ENCODE measurements around the gene PHTF1.

Gene PHTF1

GRCh38 chr1:113659556-113659955 is 99.7 kb downstream of the PHTF1 start:
- Histone ChIP-seq H3K4ac (ENCODE audit: low read depth, low read length) (no peak overlapping the region), H3K36me3 (ENCODE audit: control insufficient read depth, insufficient read depth, low read length) (no peaks in the 10 kb centered on the region), H3K4me1 (ENCODE audit: control insufficient read depth, low read depth, low read length) (no peaks in the 10 kb centered on the region), H2BK120ac (ENCODE audit: low read depth, low read length) (no peak overlapping the region), H3K79me1 (ENCODE audit: low read length) (no peaks in the 10 kb centered on the region), H3K4me2 (ENCODE audit: low read length) (no peak overlapping the region), H2BK5ac (ENCODE audit: low read length) (no peak overlapping the region), H3K27ac (ENCODE audit: low read depth, low read length) (no peak overlapping the region), H3K79me2 (ENCODE audit: control insufficient read depth, insufficient read depth, low read length) (no peaks in the 10 kb centered on the region), H2AK5ac (ENCODE audit: low read length) (no peak overlapping the region), H4K8ac (ENCODE audit: low read depth, low read length) (no peak overlapping the region), H3K4me3 (ENCODE audit: low read length) (no peak overlapping the region), H3K18ac (ENCODE audit: low read length) (no peak overlapping the region), H3K56ac (ENCODE audit: low read length) (no peak overlapping the region), H3K9ac (ENCODE audit: low read length) (no peak overlapping the region), H3K23ac (ENCODE audit: low read length) (no peak overlapping the region), H2BK15ac (replicated peaks; ENCODE audit: low read depth) (no peak overlapping the region), H3K27me3 (ENCODE audit: insufficient read depth, low read length, poor library complexity) (no peaks in the 10 kb centered on the region), H4K5ac (ENCODE audit: low read length) (no peak overlapping the region)
- WGBS (ENCODE audit: extremely low coverage, insufficient coverage, low lambda C conversion rate), result no CpG with 5 or more reads among the region's 4 CpGs
- no peak for DNase-seq

DNA sequence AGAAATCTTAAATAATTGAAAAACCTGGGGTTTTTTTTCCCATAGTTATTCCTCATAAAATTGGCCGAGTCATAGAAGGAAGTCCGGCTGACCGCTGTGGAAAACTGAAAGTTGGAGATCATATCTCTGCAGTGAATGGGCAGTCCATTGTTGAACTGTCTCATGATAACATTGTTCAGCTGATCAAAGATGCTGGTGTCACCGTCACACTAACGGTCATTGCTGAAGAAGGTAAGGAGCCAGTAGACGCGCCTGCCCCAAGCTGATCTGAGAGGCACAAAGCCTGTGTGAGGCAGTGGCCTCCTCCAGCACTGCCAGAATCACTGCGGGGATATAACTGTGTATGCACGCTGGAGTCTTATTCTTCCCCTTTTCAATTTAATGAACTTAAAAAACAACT is 100.3 kb downstream of the PHTF1 start:
- Histone ChIP-seq H3K79me2 (ENCODE audit: control insufficient read depth, insufficient read depth, low read length) (no peaks in the 10 kb centered on the region), H3K23ac (ENCODE audit: low read length) (no peak overlapping the region)

GRCh38 chr1:113657556-113658063 is 101.7 kb downstream of the PHTF1 start:
- H3K36me3 ChIP-seq (ENCODE audit: control insufficient read depth, insufficient read depth, low read length), result no peaks in the 10 kb centered on the region
- H3K9ac ChIP-seq (ENCODE audit: low read length), result no peak overlapping the region
- H2BK120ac ChIP-seq (ENCODE audit: low read depth, low read length), result no peak overlapping the region
- no peak overlapping the region for H2BK5ac ChIP-seq (ENCODE audit: low read length)
- H3K4ac ChIP-seq (ENCODE audit: low read depth, low read length), result no peak overlapping the region
- H3K79me1 ChIP-seq (ENCODE audit: low read length), result no peaks in the 10 kb centered on the region
- no peak overlapping the region for H4K5ac ChIP-seq (ENCODE audit: low read length)
- no peak overlapping the region for H3K4me3 ChIP-seq (ENCODE audit: low read length)
- no peak overlapping the region for H3K18ac ChIP-seq (ENCODE audit: low read length)
- no peak overlapping the region for H2BK15ac ChIP-seq (replicated peaks; ENCODE audit: low read depth)
- no peak for DNase-seq
- H4K8ac ChIP-seq (ENCODE audit: low read depth, low read length), result no peak overlapping the region
- no peak overlapping the region for H3K56ac ChIP-seq (ENCODE audit: low read length)
- H3K23ac ChIP-seq (ENCODE audit: low read length), result no peak overlapping the region
- no peaks in the 10 kb centered on the region for H3K27me3 ChIP-seq (ENCODE audit: insufficient read depth, low read length, poor library complexity)
- no peaks in the 10 kb centered on the region for H3K4me1 ChIP-seq (ENCODE audit: control insufficient read depth, low read depth, low read length)
- no peaks in the 10 kb centered on the region for H3K79me2 ChIP-seq (ENCODE audit: control insufficient read depth, insufficient read depth, low read length)
- no CpG with 5 or more reads among the region's 3 CpGs for WGBS (ENCODE audit: extremely low coverage, insufficient coverage, low lambda C conversion rate)
- H2AK5ac ChIP-seq (ENCODE audit: low read length), result no peak overlapping the region
- H3K27ac ChIP-seq (ENCODE audit: low read depth, low read length), result no peak overlapping the region
- H3K4me2 ChIP-seq (ENCODE audit: low read length), result no peak overlapping the region

More for the DNA sequence above, 100.3 kb downstream of the PHTF1 start:
- H3K56ac ChIP-seq (ENCODE audit: low read length), result no peak overlapping the region
- no peaks in the 10 kb centered on the region for H3K4me1 ChIP-seq (ENCODE audit: control insufficient read depth, low read depth, low read length)
- H3K79me1 ChIP-seq (ENCODE audit: low read length), result no peaks in the 10 kb centered on the region
- no peak overlapping the region for H4K8ac ChIP-seq (ENCODE audit: low read depth, low read length)
- H3K4me2 ChIP-seq (ENCODE audit: low read length), result no peak overlapping the region
- H2BK120ac ChIP-seq (ENCODE audit: low read depth, low read length), result no peak overlapping the region
- H3K4ac ChIP-seq (ENCODE audit: low read depth, low read length), result no peak overlapping the region
- no peak overlapping the region for H2BK5ac ChIP-seq (ENCODE audit: low read length)
- no peak overlapping the region for H3K4me3 ChIP-seq (ENCODE audit: low read length)
- no peak overlapping the region for H2BK15ac ChIP-seq (replicated peaks; ENCODE audit: low read depth)
- H3K9ac ChIP-seq (ENCODE audit: low read length), result no peak overlapping the region
- DNase-seq, result no peak
- H3K36me3 ChIP-seq (ENCODE audit: control insufficient read depth, insufficient read depth, low read length), result no peaks in the 10 kb centered on the region
- WGBS (ENCODE audit: extremely low coverage, insufficient coverage, low lambda C conversion rate), result no CpG with 5 or more reads among the region's 9 CpGs
- H3K18ac ChIP-seq (ENCODE audit: low read length), result no peak overlapping the region
- H2AK5ac ChIP-seq (ENCODE audit: low read length), result no peak overlapping the region
- H4K5ac ChIP-seq (ENCODE audit: low read length), result no peak overlapping the region
- no peak overlapping the region for H3K27ac ChIP-seq (ENCODE audit: low read depth, low read length)
- H3K27me3 ChIP-seq (ENCODE audit: insufficient read depth, low read length, poor library complexity), result no peaks in the 10 kb centered on the region

DNA sequence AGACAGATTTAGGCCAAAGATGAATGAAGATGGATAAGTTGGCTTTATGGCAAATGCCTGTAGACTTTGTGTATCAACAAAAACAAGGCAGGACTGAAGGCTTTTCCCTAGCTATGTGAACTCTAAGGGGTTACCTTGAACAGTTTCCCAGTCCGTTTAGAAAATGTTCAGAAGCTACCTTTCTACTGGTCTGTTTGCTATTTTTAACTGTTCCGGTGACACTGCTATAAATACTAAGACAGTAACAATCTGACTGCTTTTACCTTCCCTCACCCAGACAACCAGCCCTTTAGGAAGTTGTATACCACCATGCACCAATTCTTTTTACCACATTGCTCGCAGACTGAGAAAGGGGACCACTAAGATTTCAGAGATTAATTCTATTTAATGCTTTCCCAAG is 102.2 kb downstream of the PHTF1 start:
- Histone ChIP-seq H4K8ac (ENCODE audit: low read depth, low read length) (no peak overlapping the region), H3K4ac (ENCODE audit: low read depth, low read length) (no peak overlapping the region), H3K27me3 (ENCODE audit: insufficient read depth, low read length, poor library complexity) (no peaks in the 10 kb centered on the region), H3K4me1 (ENCODE audit: control insufficient read depth, low read depth, low read length) (no peaks in the 10 kb centered on the region), H3K56ac (ENCODE audit: low read length) (no peak overlapping the region), H2BK15ac (replicated peaks; ENCODE audit: low read depth) (no peak overlapping the region), H3K27ac (ENCODE audit: low read depth, low read length) (no peak overlapping the region), H3K79me1 (ENCODE audit: low read length) (no peaks in the 10 kb centered on the region), H2BK120ac (ENCODE audit: low read depth, low read length) (no peak overlapping the region), H3K4me2 (ENCODE audit: low read length) (no peak overlapping the region), H3K79me2 (ENCODE audit: control insufficient read depth, insufficient read depth, low read length) (no peaks in the 10 kb centered on the region), H2AK5ac (ENCODE audit: low read length) (no peak overlapping the region), H3K18ac (ENCODE audit: low read length) (no peak overlapping the region), H3K23ac (ENCODE audit: low read length) (no peak overlapping the region), H3K4me3 (ENCODE audit: low read length) (no peak overlapping the region), H3K9ac (ENCODE audit: low read length) (no peak overlapping the region), H2BK5ac (ENCODE audit: low read length) (no peak overlapping the region), H4K5ac (ENCODE audit: low read length) (no peak overlapping the region), H3K36me3 (ENCODE audit: control insufficient read depth, insufficient read depth, low read length) (no peaks in the 10 kb centered on the region)
- DNase-seq, result no peak
- WGBS (ENCODE audit: extremely low coverage, insufficient coverage, low lambda C conversion rate), result no CpG with 5 or more reads among the region's 3 CpGs

DNA sequence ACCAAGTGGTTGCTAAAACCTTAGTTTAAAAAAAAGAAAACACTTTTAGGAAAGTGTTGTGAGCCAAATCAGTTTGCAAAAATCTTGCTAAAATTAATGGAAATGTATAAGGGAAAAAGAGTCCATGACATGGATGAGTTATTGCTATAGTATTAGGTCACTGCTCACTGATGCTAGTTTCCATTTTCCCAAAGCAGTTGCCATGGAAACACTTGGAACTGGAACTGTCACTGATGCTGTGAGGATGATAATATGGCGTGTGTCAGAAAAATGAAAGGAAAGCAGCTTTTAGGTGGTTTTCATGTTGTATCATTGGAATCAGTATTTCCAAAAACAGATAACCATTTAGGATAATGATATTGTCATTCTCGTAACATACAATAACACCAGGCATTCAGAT is 104.4 kb downstream of the PHTF1 start:
- no CpG with 5 or more reads among the region's 2 CpGs for WGBS (ENCODE audit: extremely low coverage, insufficient coverage, low lambda C conversion rate)
- no peaks in the 10 kb centered on the region for H3K27me3 ChIP-seq (ENCODE audit: insufficient read depth, low read length, poor library complexity)

DNA sequence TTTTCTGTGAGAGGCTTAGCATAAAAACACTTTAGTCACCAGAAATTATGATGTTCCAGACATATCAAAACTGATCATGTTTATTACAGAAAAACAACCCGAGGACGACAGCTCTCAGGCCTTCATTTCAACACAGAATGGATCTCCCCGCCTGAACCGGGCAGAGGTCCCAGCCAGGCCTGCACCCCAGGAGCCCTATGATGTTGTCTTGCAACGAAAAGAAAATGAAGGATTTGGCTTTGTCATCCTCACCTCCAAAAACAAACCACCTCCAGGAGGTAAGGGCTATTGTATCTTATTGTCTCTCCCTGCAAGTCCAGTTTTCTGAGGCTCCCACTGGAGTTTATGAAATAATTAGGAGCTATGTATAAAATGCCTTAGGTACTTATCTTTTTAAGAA is 105.5 kb downstream of the PHTF1 start:
- no peak overlapping the region for H2BK5ac ChIP-seq (ENCODE audit: low read length)
- no peak overlapping the region for H3K27ac ChIP-seq (ENCODE audit: low read depth, low read length)
- H3K9ac ChIP-seq (ENCODE audit: low read length), result no peak overlapping the region
- H3K79me1 ChIP-seq (ENCODE audit: low read length), result no peaks in the 10 kb centered on the region
- no CpG with 5 or more reads among the region's 5 CpGs for WGBS (ENCODE audit: extremely low coverage, insufficient coverage, low lambda C conversion rate)
- H3K56ac ChIP-seq (ENCODE audit: low read length), result no peak overlapping the region
- H2BK15ac ChIP-seq (replicated peaks; ENCODE audit: low read depth), result no peak overlapping the region
- no peak overlapping the region for H3K4me2 ChIP-seq (ENCODE audit: low read length)
- H3K4me3 ChIP-seq (ENCODE audit: low read length), result no peak overlapping the region
- H3K79me2 ChIP-seq (ENCODE audit: control insufficient read depth, insufficient read depth, low read length), result no peaks in the 10 kb centered on the region
- no peak overlapping the region for H2AK5ac ChIP-seq (ENCODE audit: low read length)
- H3K4ac ChIP-seq (ENCODE audit: low read depth, low read length), result no peak overlapping the region
- H3K23ac ChIP-seq (ENCODE audit: low read length), result no peak overlapping the region
- no peak overlapping the region for H2BK120ac ChIP-seq (ENCODE audit: low read depth, low read length)
- no peaks in the 10 kb centered on the region for H3K4me1 ChIP-seq (ENCODE audit: control insufficient read depth, low read depth, low read length)
- H3K18ac ChIP-seq (ENCODE audit: low read length), result no peak overlapping the region
- H3K36me3 ChIP-seq (ENCODE audit: control insufficient read depth, insufficient read depth, low read length), result no peaks in the 10 kb centered on the region
- H4K5ac ChIP-seq (ENCODE audit: low read length), result no peak overlapping the region
- no peaks in the 10 kb centered on the region for H3K27me3 ChIP-seq (ENCODE audit: insufficient read depth, low read length, poor library complexity)
- H4K8ac ChIP-seq (ENCODE audit: low read depth, low read length), result no peak overlapping the region
- DNase-seq, result no peak

More for the DNA sequence above, 104.4 kb downstream of the PHTF1 start:
- no peak overlapping the region for H2AK5ac ChIP-seq (ENCODE audit: low read length)
- no peak overlapping the region for H3K18ac ChIP-seq (ENCODE audit: low read length)
- H3K56ac ChIP-seq (ENCODE audit: low read length), result no peak overlapping the region
- no peak overlapping the region for H2BK5ac ChIP-seq (ENCODE audit: low read length)
- H3K4ac ChIP-seq (ENCODE audit: low read depth, low read length), result no peak overlapping the region
- no peak overlapping the region for H3K4me3 ChIP-seq (ENCODE audit: low read length)
- H3K4me1 ChIP-seq (ENCODE audit: control insufficient read depth, low read depth, low read length), result no peaks in the 10 kb centered on the region
- no peak overlapping the region for H3K4me2 ChIP-seq (ENCODE audit: low read length)
- no peak overlapping the region for H3K27ac ChIP-seq (ENCODE audit: low read depth, low read length)
- H2BK120ac ChIP-seq (ENCODE audit: low read depth, low read length), result no peak overlapping the region
- no peak overlapping the region for H3K9ac ChIP-seq (ENCODE audit: low read length)
- H3K23ac ChIP-seq (ENCODE audit: low read length), result no peak overlapping the region
- no peaks in the 10 kb centered on the region for H3K79me2 ChIP-seq (ENCODE audit: control insufficient read depth, insufficient read depth, low read length)
- H2BK15ac ChIP-seq (replicated peaks; ENCODE audit: low read depth), result no peak overlapping the region
- H3K36me3 ChIP-seq (ENCODE audit: control insufficient read depth, insufficient read depth, low read length), result no peaks in the 10 kb centered on the region
- no peak for DNase-seq
- H4K8ac ChIP-seq (ENCODE audit: low read depth, low read length), result no peak overlapping the region
- no peak overlapping the region for H4K5ac ChIP-seq (ENCODE audit: low read length)
- no peaks in the 10 kb centered on the region for H3K79me1 ChIP-seq (ENCODE audit: low read length)
